Measurements from ENCODE around the gene EYA4.

GRCh38 chr6:133340557-133340956, 99.4 kb downstream of the EYA4 start:
- no peak for TF ChIP-seq POLR2AphosphoS5 (IDR thresholded peaks at IDR 0.05)
- no peak for TF ChIP-seq POLR2A (IDR thresholded peaks at IDR 0.05)
